Right cardiac atrium (tissue), 5 donors: ENCODE data around the gene TSSC4. TPM values are rescaled to one million over a fixed set of nuclear protein-coding genes. Genes with fewer than 3 reads are reported as not detected.
"Not testable (repeated sequence)": the region's sequence is repeated elsewhere in the genome, so short reads cannot be mapped to it uniquely, and the experiment has no call there.

Source experiments
- ATAC-seq, 2 donors: fragments of 200-7000 bp; cut with Tn5 transposase; one replicate each; pipeline versions ENCODE4 v1.8.0 to v1.9.1; 2020; ENCODE audit warnings: moderate library complexity in 2 of 2, mild to moderate bottlenecking in 1 of 2
- DNase-seq, 3 donors: peaks; one replicate each; pipeline ENCODE4 v3.0.0-alpha.2; 2020
- H3K27ac ChIP-seq: one replicate; pipeline ENCODE4 v1.5.1; 2013; ENCODE audit warnings: mild to moderate bottlenecking, low read length, control low read depth, moderate library complexity
- H3K27me3 ChIP-seq: one replicate; pipeline ENCODE4 v1.6.1; 2013; ENCODE audit not compliant: control insufficient read depth, insufficient read depth
- H3K4me1 ChIP-seq: one replicate; pipeline ENCODE4 v1.6.1; 2013; ENCODE audit warnings: low read length; ENCODE audit not compliant: control insufficient read depth, insufficient read depth
- H3K4me3 ChIP-seq: one replicate; pipeline ENCODE4 v1.5.1; 2013; ENCODE audit warnings: low read length, control low read depth
- H3K9me3 ChIP-seq: one replicate; pipeline ENCODE4 v1.6.1; 2013; ENCODE audit warnings: low read length; ENCODE audit not compliant: control insufficient read depth
- WGBS: extraction: QIAGEN DNeasy Blood & Tissue Kit; methylation state at CpG from one replicate; pipeline ENCODE4 v1.1.7; 2013; 5-methylcytosine and 5-hydroxymethylcytosine counted together
- intact Hi-C, 4 donors: fragments of 100-400 bp; cut with DNase I; formaldehyde crosslinking; loops; one replicate each; pipeline versions ENCODE4 v1.11.0 to v1.14.0; 2022 to 2023
- polyA plus RNA-seq: library from polyadenylated mRNA; stranded (reverse); fragments of 200-250 nt; gene quantifications from one replicate; pipeline ENCODE4 v1.2.3, GENCODE V29; 2013
- total RNA-seq, 4 donors: library from RNA; stranded (reverse); fragmentation: NEBNext Ultra II Directional; extraction: Animal tissue kit (Norgen Biotek cat#: 25700); gene quantifications; one replicate each; pipeline ENCODE4 v1.2.1, GENCODE V29; 2021
- donor health status: healthy with polysubstance abuse.
- donor health status: DM: no; HTN: yes; CAD: no.
- donor health status: DM: no; HTN: no; CAD: no.
- donor health status: DM: no; HTN: yes; CAD: no; lungs with severe emphysema.
- donor health status: DM: yes; HTN: yes; CAD: no.

TSSC4 gene
- total and polyA plus RNA-seq, 5 donors = 30.5 to 50.4 (median 35.4) TPM

DNA sequence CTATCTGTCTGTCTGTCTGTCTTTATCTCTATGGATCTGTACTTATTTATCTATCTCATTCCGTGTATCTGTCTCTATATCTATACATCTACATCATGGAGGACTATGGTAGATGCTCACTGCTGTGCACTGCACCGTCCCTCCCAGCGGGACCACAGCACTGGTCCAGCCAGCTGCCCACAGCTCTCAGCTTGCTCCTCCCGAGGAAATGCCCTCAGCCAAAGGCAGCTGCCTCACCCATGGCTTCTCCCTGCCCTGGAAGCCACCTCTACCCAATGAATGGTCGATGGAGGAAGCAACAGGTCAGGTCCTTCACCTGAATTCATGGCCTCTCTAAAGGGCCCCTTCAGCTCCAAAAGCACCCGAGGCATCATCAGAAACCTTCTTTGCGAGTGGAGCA lies 38.1 kb upstream of the TSSC4 start:
- H3K27me3 ChIP-seq = no peaks in the 10 kb centered on the region
- peaks cover 9% of the 10 kb centered on the region for H3K4me1 ChIP-seq
- H3K27ac ChIP-seq = no peak overlapping the region
- 85% methylated on average over 7 of the region's 7 CpGs for WGBS
- intact Hi-C loops = no loop called here
- H3K4me3 ChIP-seq = no peak overlapping the region
- no peaks in the 10 kb centered on the region for H3K9me3 ChIP-seq
- ATAC-seq (no peak), DNase-seq (no peak)

DNA sequence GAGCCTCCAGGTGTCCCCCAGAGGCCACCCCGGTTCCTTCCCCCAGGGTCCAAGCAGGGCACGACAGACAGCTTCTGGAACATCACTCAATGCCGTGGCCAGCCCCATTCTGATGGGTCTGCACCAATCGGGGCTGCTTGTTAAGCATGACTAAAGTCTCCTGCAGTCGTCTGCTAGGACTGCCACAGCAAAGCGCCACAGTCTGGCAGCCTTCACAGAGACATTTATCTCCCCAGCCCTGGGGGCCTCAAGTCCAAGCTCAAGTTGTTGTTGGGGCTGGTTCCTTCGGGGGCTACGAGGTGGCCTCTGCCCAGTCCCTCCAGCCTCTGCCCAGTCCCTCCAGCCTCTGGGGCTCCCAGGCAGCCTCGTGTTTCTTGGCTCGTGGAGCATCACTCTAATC lies 37.4 kb upstream of the TSSC4 start:
- ATAC-seq (no peak), DNase-seq (peak in 1 of 3 donors; percentile 28)
- H3K27me3 ChIP-seq = no peaks in the 10 kb centered on the region
- H3K4me1 ChIP-seq = peaks cover 9% of the 10 kb centered on the region
- H3K9me3 ChIP-seq = no peaks in the 10 kb centered on the region
- H3K4me3 ChIP-seq = no peak overlapping the region
- WGBS = 82% methylated on average over 10 of the region's 10 CpGs
- intact Hi-C loops = no loop called here
- no peak overlapping the region for H3K27ac ChIP-seq

DNA sequence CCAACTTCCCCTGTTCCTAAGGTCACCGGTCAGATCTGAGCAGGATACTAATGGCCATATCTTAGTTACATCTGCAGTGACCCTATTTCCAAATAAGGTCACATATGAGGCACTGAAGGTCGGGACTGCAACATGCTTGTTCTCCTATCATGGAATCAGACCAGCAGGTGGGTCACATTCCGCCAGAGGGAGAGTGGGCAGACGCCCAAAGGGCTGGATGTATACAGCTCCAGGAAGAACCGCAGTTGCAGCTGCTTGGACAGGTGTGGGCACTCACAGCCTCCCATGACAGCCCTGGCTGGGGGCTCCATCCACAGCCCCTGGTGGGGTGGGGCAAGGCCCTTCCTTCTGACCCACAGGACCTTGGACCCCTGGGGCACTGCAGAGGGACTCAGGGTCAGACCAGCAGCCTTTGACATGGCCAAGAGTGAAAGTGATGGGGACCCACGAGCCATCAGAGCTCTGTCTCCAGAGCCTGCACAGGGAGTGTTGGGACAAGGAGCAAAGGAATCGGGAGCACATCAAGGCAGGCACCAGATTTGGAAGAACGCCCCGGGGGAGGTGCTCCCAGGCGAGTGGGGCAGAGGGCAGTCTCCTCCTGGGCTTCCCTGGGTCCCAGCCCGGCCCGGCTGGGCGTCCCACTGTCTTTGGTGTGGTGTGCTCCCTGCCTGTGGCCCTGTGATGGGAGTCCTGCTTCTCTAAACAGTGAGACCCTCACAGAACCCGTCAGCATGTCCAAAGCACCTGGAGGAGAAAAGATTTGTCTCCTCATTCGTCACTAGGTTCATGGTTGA lies 36.8 kb upstream of the TSSC4 start:
- intact Hi-C loops = no loop called here
- DNase-seq = peak in 2 of 3 donors; percentile 28 to 46
- Histone ChIP-seq H3K27me3 (no peaks in the 10 kb centered on the region), H3K4me3 (no peak overlapping the region), H3K9me3 (no peaks in the 10 kb centered on the region), H3K4me1 (peaks cover 9% of the 10 kb centered on the region), H3K27ac (no peak overlapping the region)
- 87% methylated on average over 15 of the region's 15 CpGs for WGBS
- ATAC-seq = no peak

DNA sequence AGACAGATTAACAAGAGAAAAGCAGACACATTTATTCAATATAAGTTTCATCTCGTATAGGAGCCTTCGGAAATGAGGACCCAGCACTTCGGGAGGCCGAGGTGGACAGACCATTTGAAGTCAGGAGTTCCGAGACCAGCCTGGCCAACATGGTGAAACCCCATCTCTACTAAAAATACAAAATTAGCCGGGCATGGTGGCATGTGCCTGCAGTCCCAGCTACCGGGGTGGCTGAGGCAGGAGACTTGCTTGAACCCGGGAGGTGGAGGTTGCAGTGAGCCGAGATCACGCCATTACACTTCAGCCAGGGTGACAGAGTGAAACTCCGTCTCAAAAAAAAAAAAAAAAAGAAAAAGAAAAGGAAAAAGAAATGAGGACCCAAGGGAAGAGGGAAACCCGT lies 36.2 kb upstream of the TSSC4 start:
- H3K4me3 ChIP-seq, ATAC-seq, H3K9me3 ChIP-seq, intact Hi-C loops, H3K4me1 ChIP-seq, H3K27me3 ChIP-seq, H3K27ac ChIP-seq: not testable (repeated sequence)
- WGBS = 96% methylated on average over 12 of the region's 12 CpGs
- DNase-seq = peak in 2 of 3 donors; percentile 18 to 40

DNA sequence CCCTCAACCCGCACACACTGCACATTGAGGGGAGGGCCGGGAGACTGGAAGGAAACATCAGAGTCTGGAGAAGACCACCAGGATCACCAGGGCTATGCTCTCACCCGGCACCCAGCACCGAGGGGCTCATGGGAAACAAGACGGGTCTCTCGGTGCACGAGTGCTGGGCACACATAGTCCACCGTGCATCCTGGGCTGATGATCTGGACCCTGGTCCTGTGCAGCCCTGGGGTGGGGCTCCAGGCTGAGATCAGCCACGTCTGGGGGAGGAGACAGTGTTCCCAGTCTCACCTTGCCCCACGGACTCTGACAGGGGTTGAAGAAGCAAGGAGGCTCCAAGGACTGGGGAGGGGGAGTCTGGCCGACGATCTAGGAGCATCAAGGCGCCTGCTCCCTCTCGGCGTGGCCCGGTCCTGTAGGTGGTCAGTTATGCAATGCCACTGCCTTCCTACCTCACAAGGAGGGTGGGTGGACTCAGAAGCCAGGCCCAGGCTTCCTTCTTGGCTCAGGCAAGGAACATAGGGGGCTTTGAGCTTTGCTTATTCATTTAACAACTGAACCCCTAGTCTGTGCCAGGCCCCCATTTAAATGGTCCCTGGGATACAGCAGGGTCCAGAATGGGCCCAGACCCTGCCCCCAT lies 34.9 kb upstream of the TSSC4 start:
- DNase-seq = peak in 2 of 3 donors; percentile 35 to 46
- H3K27ac ChIP-seq = no peak overlapping the region
- no peaks in the 10 kb centered on the region for H3K27me3 ChIP-seq
- no peak overlapping the region for H3K4me3 ChIP-seq
- H3K9me3 ChIP-seq = no peaks in the 10 kb centered on the region
- peaks cover 9% of the 10 kb centered on the region for H3K4me1 ChIP-seq
- no peak for ATAC-seq
- WGBS = 85% methylated on average over 16 of the region's 16 CpGs
- intact Hi-C loops = loop anchor here in 1 of 4 donors (5.0 kb wide), 1 partner anchor 53 kb away; no protein-coding TSS in a partner anchor

DNA sequence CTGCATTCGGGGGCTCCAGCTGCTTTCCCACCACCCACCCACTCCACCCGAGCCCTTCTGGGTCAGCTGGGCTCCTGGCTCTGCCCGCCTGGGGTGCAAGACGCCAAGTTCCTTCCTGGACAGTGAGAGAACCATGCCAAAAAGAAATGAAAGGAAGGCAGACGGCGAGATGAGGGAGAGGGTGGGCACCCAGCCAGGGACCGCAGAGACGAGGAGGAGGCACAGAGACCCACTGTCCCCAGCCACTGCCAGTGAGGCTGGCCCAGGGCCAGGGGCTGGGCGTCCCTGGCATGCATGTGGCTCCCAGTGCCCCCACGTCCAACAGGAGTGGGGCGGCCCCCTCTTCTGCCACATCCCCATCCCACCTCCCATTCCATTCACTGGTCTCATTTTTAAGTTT lies 34.3 kb upstream of the TSSC4 start:
- ATAC-seq (peak in 1 of 2 donors; percentile 24), DNase-seq (peak; percentile 52 to 84 (median 83))
- Histone ChIP-seq H3K9me3 (no peaks in the 10 kb centered on the region), H3K4me3 (no peak overlapping the region), H3K27me3 (no peaks in the 10 kb centered on the region), H3K27ac (no peak overlapping the region), H3K4me1 (peaks cover 9% of the 10 kb centered on the region)
- 31% methylated on average over 11 of the region's 11 CpGs for WGBS
- intact Hi-C loops = loop anchor here in 1 of 4 donors (5.0 kb wide), 1 partner anchor 54 kb away; no protein-coding TSS in a partner anchor

DNA sequence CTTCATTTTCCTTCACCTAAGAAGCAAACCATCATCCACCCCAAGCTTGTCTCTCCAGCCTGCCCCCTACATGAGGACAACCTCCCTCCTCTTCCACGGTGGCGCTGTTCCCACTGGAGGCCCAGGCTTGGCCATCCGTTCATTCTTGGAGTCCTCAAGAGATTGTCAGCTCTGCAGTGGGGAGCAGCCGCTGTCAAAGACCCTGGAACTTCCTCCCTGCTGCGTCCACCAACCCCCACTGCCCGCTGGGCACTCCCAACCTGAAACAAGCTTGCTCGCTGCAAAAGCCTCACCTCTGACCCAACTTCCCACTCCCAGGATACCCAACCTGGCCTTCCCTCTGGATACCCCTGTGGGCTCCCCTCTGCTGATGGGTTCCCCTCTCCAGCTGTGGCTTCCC lies 33.8 kb upstream of the TSSC4 start:
- 69% methylated on average over 7 of the region's 7 CpGs for WGBS
- no peak for ATAC-seq
- H3K27ac ChIP-seq = no peak overlapping the region

DNA sequence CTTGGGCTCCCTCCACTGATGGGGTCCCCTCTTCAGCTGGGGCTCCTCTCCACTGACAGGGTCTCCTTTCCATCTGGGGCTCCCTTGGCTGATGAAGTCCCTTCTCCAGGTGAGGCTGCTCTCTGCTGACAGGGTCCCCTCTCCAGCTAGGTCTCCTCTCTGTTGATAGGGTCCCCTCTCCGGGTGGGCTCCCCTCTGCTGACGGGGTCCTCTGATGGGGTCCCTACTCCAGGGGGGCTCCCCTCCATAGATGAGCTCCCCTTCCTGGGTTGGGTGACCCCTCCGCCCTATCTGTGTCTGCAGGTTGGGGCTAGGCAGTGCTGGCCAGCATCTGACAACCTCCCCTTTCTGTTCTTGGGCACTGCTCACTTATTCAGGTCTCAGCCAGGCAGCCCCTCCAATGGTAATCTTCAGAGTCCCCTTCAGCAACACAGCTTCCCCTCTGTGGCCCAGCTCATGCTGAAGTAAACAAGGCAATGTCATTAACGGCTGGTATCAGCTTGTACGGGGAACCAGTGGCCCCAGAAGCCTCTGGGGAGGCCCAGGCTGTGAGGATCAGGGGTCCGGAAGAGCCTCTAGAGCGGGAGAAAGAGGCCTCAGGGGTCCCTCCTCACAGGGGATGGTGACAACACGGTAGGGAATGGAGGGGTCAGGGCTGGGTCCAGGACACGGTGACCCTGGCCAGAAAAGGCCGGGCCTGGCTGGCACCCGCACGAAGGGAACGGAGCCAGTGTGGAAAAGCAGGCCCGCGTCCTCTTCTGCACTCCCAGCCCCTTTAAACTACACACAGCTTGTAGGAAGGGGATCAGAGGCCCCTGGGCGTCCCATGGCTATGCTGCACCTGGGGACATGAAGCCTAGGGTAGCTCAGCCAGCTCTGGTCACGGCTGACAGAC lies 33.0 kb upstream of the TSSC4 start:
- intact Hi-C loops = loop anchor here in 1 of 4 donors (5.0 kb wide), 1 partner anchor 55 kb away; no protein-coding TSS in a partner anchor
- Histone ChIP-seq H3K27me3 (no peaks in the 10 kb centered on the region), H3K4me3 (no peak overlapping the region), H3K4me1 (peaks cover 9% of the 10 kb centered on the region), H3K27ac (peak overlapping the region; percentile 1), H3K9me3 (no peaks in the 10 kb centered on the region)
- WGBS = 60% methylated on average over 17 of the region's 17 CpGs
- DNase-seq (peak in 2 of 3 donors; percentile 56 to 60), ATAC-seq (peak; percentile 16 to 22)

More for the DNA sequence above, 33.8 kb upstream of the TSSC4 start:
- H3K27me3 ChIP-seq = no peaks in the 10 kb centered on the region
- H3K4me1 ChIP-seq = peaks cover 9% of the 10 kb centered on the region
- no peak overlapping the region for H3K4me3 ChIP-seq
- DNase-seq = peak in 2 of 3 donors; percentile 51 to 59
- no peaks in the 10 kb centered on the region for H3K9me3 ChIP-seq
- intact Hi-C loops = loop anchor here in 1 of 4 donors (5.0 kb wide), 1 partner anchor 54 kb away; no protein-coding TSS in a partner anchor

DNA sequence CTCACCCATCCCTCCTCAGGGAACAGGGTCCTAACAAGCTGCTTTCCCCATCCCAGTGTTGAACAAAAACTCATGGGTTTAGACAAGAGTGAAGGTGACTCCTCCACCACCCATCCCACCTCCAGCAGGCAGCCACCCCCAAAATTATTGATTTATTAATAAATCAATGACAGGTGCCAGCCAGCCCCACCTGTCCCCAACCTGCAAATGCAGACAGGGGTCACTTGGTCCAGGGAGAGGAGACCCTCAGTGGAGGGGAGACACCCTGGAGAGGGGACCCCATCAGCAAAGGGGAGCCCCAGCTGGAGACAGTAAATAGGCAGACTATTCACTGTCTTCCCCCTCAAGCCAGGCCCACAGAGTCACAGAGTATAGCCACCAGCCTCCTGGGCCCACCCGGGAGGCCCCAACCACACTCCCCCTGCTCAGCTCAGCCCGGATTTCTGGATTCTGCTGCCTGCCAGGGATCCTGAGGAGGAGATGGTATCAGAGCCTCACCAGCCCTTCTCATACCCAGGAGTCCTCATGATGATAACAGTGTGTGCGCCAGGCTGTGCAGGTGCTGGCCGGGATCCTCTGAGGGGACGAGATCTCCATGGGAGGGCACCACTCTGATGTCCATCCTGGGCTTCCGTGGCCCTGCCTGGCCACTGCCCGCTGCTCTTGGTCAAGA lies 32.2 kb upstream of the TSSC4 start:
- H3K27ac ChIP-seq = peak overlapping the region; percentile 1
- H3K27me3 ChIP-seq = no peaks in the 10 kb centered on the region
- DNase-seq (peak in 1 of 3 donors; percentile 35), ATAC-seq (no peak)
- peaks cover 9% of the 10 kb centered on the region for H3K4me1 ChIP-seq
- H3K4me3 ChIP-seq = no peak overlapping the region
- 87% methylated on average over 7 of the region's 7 CpGs for WGBS
- no peaks in the 10 kb centered on the region for H3K9me3 ChIP-seq
- intact Hi-C loops = loop anchor here in 1 of 4 donors (5.0 kb wide), 1 partner anchor 56 kb away; no protein-coding TSS in a partner anchor

DNA sequence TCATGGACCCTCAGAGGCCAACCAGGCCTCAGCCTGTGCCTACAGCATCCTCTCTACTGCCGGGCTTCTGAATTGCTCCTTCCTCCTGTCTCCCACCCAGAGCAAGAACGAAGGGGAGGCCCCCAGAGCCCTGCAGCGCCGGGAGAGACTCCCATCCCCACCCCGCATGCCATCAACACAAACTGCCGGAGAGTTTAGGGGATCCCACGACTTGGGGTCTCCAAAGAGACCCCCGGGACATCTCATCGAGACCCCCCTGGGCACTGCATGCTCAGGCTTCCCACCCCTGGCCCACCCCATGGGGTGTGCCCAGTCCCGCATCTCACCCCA lies 31.7 kb upstream of the TSSC4 start:
- no peak overlapping the region for H3K4me3 ChIP-seq
- H3K27ac ChIP-seq = no peak overlapping the region
- intact Hi-C loops = loop anchor here in 1 of 4 donors (5.0 kb wide), 1 partner anchor 57 kb away; no protein-coding TSS in a partner anchor
- DNase-seq (peak in 1 of 3 donors; percentile 41), ATAC-seq (no peak)
- WGBS = 87% methylated on average over 10 of the region's 10 CpGs
- H3K4me1 ChIP-seq = peaks cover 9% of the 10 kb centered on the region
- H3K9me3 ChIP-seq = no peaks in the 10 kb centered on the region
- H3K27me3 ChIP-seq = no peaks in the 10 kb centered on the region
